Hepatocyte (in vitro differentiated cells): ENCODE results near the gene TAS2R50.

Experiments used
- CTCF ChIP-seq: fragments of 200-600 bp; sonication (generic); IDR thresholded peaks from 2 replicates; pipeline ENCODE4 v1.5.1; 2016; ENCODE audit warnings: antibody characterized with exemption, mild to moderate bottlenecking; ENCODE audit not compliant: poor library complexity
- EZH2 ChIP-seq: fragments of 200-600 bp; sonication (generic); IDR thresholded peaks from 2 replicates; pipeline ENCODE4 v1.6.1; 2016; ENCODE audit warnings: antibody characterized with exemption, mild to moderate bottlenecking, borderline replicate concordance
- EZH2phosphoT487 ChIP-seq: fragments of 200-600 bp; sonication (generic); IDR thresholded peaks from one replicate; pipeline ENCODE4 v1.6.1; 2018; ENCODE audit warnings: antibody characterized with exemption, mild to moderate bottlenecking, low read depth, moderate library complexity; ENCODE audit not compliant: unreplicated experiment, severe bottlenecking

GRCh38 chr12:10940389-10940788 is 46.3 kb downstream of the TAS2R50 start:
- TF ChIP-seq CTCF (no peak), EZH2 (no peak), EZH2phosphoT487 (no peak)
